HG02973 (cell line): Measurements from ENCODE around the gene HAPLN2.
A peak's percentile ranks its signal among the peaks of the same experiment; 100 is the strongest.
"Not testable (repeated sequence)": the region's sequence is repeated elsewhere in the genome, so short reads cannot be mapped to it uniquely, and the experiment has no call there.

Experiments
- ATAC-seq: cut with Tn5 transposase; IDR thresholded peaks from one replicate; pipeline ENCODE4 v1.9.1; 2021; ENCODE audit warnings: moderate library complexity; ENCODE audit not compliant: unreplicated experiment

The HAPLN2 gene

GRCh38 chr1:156591432-156592157, 27.6 kb upstream of the HAPLN2 start, which contains the start of gene NAXE:
TSS of gene NAXE (plus strand) at chr1:156591776. CDS start at chr1:156591805, 29 bp downstream.
- ATAC-seq = peak; percentile 81

DNA sequence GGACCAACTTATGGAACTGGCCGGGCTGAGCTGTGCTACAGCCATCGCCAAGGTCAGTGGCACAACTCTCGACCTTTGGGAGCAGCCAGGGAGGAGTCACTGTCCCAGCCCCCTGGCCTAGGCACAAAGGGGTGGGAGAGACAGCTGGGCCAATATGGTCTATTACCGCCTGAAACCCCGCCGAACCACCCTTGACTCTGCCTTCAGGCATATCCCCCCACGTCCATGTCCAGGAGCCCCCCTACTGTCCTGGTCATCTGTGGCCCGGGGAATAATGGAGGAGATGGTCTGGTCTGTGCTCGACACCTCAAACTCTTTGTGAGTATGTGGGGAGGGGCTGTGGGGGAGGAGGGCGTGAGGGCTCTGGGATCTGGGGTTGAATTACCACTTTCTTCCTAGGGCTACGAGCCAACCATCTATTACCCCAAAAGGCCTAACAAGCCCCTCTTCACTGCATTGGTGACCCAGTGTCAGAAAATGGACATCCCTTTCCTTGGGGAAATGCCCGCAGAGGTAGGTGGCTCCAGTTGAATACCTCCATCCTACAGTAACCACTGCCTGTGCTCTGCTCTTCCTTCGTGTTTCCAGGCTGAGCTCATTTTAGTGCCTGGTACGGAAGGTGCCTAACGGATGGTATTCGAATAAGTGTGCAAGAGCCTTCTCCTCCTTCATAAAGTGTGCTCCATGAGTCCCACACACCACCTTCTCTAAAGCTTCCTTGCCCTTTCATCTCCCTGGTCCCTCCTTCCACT, 26.9 kb upstream of the HAPLN2 start:
- ATAC-seq = no peak

DNA sequence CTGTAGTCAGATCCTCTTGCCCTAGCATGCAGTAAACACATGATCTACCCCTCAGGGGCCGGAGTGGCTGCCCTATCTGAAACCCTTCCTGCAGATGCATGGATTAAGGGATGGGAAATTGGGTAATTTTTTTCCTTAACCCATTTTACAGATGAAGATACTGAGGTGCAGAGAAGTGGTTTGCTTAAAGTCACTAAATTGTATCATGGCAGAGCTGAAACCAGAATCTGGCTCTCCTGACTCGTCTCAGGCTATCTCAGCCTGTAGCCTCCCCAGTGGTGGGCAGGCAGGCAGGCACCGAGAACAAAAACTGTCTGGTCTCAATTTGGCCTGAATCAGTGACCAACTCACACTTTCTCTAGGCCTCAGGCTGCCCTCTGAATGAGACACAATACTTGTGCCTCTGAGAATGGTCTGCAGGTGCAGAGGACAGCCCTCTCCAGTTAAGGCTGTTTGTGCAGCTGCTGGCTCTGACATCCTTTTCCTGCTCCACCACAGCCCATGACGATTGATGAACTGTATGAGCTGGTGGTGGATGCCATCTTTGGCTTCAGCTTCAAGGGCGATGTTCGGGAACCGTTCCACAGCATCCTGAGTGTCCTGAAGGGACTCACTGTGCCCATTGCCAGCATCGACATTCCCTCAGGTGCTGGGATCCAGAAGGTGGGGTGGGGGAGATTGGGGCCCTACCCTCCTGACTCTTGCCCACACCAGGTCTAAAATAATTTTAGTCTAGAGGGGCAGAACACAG, 26.1 kb upstream of the HAPLN2 start:
- no peak for ATAC-seq

GRCh38 chr1:156593661-156593989, 25.6 kb upstream of the HAPLN2 start:
- no peak for ATAC-seq

DNA sequence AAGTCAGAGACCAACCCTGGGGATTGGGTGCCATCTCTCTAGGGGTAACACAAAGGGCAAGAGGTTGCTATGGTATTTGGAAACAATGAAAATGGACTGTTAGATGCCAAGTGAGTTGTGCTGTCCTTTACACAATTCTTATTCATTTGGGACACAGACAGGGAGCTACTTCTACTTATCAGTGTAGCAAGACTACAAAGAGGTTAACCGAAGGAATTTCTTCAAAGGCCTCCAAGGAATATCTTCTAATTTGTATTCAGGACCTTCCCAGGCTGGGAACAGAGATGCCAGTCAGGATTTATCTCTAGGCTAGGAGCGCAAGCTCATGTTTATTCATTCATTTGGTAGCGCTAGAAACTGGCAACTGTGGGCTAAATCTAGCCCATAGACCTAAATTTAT, 25.0 kb upstream of the HAPLN2 start:
- ATAC-seq = no peak

DNA sequence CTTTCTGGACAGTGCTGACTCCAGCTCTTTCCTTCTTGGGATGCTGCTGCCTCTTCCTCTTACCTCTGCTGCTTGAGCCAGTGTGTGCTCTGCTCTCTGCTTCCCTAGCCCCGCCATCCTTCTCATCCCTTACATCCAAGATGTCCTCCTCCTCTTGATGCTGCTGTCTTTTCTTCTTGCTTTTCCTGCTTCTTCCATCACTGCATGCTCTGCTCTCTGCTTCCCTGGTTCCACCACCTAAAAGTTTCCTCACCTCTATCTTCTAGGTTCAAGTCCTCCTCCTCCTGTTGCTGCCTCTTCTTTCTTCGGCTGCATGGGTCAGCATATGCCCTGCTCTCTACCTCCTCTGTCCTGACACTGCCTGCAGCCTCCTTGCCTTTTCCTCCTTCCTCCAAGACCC, 24.2 kb upstream of the HAPLN2 start:
- ATAC-seq = no peak

- ATAC-seq = no peak
Measured at GRCh38 chr1:156596426-156596825, 22.8 kb upstream of the HAPLN2 start.

- no peak for ATAC-seq
Measured at GRCh38 chr1:156598125-156598524, 21.1 kb upstream of the HAPLN2 start.

DNA sequence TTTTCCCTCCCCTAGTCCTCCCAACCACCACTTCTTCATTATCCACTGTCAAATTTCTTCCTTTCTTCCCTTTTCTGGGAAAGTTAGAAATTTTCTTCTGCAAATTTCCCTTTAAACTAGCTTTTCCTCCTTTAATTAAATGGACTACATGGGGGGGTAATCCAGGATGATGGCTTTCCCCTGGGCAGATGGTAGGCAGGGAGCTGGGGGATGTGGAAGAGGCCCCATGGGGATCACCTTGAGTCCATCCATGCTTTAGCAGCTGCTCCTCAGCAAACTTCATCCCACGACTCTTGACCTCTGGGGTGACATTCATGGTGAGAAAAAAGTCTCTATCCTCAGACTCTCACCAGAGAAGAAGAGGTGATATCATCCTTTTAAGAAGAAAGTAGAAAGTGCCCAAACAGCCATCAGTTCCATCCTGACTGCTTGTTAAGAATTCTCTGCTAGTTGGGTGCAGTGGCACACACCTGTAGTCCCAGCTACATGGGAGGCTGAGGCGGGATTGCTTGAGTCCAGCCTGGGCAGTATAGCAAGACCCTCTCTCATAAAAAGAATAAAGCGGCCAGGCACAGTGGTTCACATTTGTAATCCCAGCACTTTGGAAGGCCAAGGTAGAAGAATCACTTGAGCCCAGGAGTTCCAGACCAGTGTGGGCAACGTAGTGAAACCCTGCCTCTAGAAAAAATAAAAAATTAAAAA, 20.3 kb upstream of the HAPLN2 start:
- no peak for ATAC-seq

DNA sequence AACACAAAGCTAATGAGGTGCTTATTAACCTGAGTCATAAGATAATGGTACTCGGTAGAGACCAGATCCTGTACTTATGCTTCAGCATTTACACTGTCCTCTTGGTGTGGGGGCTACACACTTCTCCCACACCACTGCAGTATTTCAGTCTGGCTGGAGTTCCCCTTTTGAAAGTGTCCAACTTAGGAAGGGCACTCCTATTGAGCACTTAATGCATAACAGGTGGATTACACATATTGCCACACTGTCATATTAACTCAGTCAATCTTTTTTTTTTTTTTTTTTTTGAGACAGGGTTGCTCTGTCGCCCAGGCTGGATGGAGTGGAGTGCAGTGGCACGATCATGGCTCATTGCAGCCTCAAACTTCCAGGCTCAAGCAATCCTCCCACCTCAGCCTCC, 19.4 kb upstream of the HAPLN2 start:
- peak; percentile 49 for ATAC-seq

DNA sequence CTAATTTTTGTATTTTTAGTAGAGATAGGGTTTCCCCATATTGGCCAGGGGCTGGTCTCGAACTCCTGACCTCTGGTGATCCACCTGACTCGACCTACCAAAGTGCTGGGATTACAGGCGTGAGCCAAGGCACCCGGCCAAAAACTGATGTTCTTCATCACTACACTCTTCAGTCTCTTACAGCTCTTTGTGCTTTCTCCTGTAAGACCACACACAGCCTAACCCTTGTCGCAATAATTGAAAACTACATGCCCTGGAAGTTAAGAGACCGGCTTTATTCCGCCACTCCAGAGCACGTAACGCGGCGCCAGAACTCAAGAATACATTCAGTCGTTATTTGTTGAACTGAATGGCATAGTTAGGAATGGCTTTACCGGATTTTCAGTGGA, 18.5 kb upstream of the HAPLN2 start:
- no peak for ATAC-seq

GRCh38 chr1:156601122-156601830, 17.9 kb upstream of the HAPLN2 start, which contains the start of gene GPATCH4:
TSS of gene GPATCH4 (minus strand) at chr1:156601479.
- ATAC-seq = no peak

DNA sequence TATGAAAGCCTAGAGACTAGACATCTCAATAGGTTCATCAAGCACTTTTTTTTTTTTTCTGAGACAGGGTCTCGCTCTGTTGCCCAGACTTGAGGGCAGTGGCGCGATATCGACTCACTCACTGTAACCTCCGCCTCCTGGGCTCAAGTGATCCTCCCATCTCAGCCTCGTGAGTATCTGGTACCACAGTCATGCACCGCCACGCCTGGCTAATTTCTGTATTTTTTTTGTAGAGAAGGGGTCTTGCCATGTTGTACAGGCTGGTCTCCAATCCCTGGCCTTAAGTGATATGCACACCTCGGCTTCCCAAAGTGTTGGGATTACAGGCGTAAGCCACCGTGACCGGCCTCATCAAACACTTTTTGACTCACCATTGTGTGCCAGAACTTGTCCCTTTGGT, 17.3 kb upstream of the HAPLN2 start:
- ATAC-seq = no peak

DNA sequence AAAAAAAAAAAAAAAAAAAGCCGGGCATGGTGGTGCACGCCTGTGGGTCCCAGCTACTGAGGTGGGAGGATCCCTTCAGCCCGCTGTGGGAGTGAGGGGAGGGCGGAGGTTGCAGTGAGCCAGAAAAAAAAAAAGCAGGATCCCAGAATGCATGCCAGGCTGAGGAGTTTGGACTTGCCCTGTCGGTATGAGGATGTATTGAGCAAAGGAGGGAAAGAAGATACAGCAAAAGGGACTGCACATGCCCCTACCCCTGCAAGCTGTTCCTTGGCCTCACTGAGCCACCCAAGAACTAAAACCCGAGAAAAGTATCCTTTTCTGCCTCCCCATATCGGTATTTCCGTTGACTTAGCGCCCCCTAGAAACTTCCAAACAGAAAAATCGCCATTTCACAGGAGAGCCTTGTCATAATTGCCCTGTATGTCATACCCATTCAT, 16.6 kb upstream of the HAPLN2 start:
- no peak for ATAC-seq

GRCh38 chr1:156607344-156607743, 11.9 kb upstream of the HAPLN2 start:
- not testable (repeated sequence) for ATAC-seq

- ATAC-seq = peak; percentile 76
Measured at GRCh38 chr1:156608036-156608674, 11.1 kb upstream of the HAPLN2 start.

GRCh38 chr1:156608981-156609380, 10.2 kb upstream of the HAPLN2 start:
- no peak for ATAC-seq

DNA sequence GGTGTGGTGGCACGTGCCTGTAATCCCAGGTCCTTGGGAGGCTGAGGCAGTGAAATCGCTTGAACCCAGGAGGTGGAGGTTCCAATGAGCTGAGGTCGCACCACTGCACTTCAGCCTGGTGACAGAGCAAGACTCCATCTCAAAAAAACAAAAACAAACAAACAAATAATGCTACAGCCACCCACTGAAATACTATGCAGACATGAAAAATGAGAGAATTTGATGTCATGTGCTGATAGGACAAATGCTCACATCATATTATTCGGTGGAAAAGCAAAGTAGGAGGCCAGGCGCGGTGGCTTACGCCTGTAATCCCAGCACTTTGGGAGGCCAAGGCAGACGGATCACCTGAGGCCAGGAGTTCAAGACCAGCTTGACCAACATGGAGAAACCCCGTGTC, 9.1 kb upstream of the HAPLN2 start:
- ATAC-seq = not testable (repeated sequence)

DNA sequence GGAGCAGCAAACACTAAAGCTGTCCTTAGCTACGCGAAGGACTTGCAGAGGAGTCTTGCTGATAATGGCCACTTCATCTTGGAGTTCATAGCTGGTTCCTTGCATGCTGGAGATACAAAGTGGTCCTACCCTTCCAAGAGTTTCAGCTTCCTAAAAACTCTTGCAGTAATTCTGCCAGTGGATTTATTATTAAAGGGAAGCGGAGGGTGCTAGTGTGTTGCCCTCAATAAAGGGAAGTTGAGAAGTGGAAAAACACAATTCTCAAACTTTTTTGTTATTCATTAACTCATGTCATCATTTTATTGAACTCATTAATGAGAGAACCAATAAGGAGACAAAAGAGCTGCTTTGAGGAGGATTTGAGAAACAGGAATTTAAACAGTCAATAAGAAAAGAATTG, 6.5 kb upstream of the HAPLN2 start:
- ATAC-seq = no peak

GRCh38 chr1:156615946-156616345, 3.3 kb upstream of the HAPLN2 start:
- ATAC-seq = no peak
